HG03025 (cell line): ENCODE results near the gene SLC25A38.
"Not testable (repeated sequence)": the region's sequence is repeated elsewhere in the genome, so short reads cannot be mapped to it uniquely, and the experiment has no call there.

ENCODE experiments used
- ATAC-seq: cut with Tn5 transposase; IDR thresholded peaks from one replicate; pipeline ENCODE4 v1.9.1; 2021; ENCODE audit warnings: mild to moderate bottlenecking, moderate library complexity; ENCODE audit not compliant: unreplicated experiment, low FRiP score

SLC25A38 gene

DNA sequence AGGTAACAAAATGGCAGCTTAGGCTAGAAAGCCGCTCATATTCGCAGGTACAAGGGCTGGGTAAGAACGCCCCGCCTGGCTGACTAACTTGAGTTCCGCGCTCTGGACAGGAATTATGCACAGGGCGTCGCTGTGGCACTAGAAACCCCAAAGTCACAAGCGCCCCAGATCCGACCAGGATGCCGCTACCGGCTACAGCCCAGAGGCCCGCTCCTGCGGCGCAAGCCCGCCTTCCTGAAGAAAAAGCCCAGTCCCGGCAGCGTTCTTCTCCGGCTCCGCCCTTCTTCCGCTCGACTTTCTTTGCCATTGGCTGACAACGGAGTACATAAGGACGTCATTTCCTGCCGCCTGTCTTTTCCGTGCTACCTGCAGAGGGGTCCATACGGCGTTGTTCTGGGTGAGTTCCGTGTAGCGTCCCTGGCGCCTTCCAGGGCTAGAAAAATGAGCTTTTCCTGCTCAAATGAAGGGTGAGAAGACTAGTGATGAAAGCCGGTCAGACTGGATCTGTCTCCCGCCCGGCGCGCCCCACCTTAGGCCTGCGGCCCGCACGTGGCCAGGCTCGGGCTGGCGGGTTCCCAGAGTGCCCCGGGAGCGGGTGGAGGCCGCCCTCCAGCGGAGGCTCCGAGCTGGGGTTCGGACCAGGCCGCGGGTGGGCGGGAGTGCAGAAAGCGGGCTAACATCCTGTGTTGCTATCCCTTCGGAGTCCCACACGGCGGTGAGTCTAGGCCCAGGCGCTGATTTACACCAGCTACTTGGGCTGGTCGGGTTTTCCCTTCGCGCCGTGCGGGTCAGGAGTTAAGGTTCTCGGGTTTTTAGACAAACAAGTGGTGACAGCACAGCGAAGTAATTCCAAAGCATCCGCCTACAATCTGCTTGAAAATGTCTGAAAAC is 23.4 kb downstream of the SLC25A38 start, which contains the start of gene RPSA:
RPSA (plus strand) TSS at position 353 of the 891 bp plus-strand sequence. CDS start 934 bp downstream, outside the sequence.
- peak; percentile 94 for ATAC-seq

DNA sequence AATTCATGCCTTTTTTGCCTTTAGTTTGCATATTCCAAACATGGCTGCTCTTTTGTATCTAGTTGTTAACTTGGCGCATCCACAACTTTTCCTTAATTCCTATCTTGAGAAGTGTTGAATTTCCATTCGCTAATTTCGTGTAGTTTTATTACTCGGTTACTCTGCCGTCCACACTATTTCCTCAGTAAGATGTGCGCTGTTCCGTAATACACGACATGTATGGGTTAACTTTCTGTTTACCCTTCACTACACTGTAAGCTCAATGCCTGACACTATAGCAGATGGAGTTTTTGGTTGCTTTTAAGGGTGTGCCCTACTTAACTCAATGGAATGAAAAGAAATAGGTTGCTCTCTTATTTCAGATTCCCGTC is 24.1 kb downstream of the SLC25A38 start:
- ATAC-seq: no peak

DNA sequence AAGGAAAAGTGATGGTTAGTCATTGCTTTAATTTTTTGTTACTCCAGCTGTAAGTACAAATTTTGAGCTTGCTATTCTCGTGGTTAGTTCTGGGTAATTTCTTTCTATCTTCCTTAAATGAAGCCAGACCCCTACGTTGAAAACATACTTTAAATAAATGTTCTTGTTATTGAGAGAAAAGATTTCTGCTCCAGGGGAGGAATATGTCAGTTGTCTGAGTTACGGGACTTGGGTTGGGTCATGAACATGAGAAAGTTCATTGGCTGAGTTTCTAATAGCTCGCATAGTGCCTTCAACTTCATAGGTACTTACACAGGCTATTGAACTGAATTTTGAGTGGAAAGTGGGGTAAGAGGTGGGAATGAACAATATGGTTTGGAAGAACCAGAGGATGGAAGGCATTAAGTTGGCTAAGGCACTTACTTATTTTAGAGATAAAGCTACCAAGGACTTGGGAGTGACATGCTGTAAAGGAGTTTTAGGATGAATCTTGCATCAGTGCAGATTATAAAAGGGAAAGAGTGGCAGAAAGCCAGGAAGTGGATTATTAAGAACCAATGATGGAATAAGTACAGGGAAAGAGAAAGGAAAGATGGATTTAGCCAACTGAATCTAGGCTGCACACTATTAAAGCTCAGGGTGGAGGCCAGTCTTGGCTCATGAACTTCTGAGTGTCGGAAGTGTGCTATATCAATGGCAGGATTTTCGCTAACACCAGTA is 24.8 kb downstream of the SLC25A38 start:
- ATAC-seq: no peak

DNA sequence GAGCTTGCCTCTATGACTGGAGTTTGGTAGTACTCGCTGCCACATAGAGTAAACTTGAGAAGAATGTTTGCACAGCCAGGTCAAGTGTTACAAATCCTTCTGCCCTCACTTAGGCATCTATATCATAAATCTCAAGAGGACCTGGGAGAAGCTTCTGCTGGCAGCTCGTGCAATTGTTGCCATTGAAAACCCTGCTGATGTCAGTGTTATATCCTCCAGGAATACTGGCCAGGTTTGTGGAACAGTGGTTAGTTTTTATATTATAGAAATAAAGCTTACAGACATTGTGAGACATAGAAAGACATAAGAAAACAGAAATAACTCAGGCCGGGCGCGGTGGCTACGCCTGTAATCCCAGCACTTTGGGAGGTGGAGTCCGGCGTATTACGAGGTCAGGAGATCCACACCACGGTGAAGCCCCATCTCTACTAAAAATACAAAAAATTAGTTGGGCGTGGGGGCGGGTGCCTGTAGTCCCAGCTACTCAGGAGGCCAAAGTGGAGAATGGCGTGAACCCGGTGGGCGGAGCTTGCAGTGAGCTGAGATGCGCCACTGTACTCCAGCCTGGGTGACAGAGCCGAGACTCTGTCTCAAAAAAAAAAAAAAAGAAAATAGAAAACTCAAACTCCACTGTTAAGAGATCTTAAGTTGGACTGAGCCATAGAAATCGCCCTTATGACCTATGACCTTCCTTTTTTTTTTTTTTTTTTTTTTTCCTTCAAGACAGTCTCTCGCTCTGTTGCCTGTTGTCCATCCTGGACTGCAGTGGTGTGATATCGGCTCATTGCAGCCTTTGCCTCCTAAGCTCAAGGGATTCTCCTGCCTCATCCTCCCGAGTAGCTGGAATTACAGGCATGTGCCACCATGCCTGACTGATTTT is 25.6 kb downstream of the SLC25A38 start:
- no peak for ATAC-seq

DNA sequence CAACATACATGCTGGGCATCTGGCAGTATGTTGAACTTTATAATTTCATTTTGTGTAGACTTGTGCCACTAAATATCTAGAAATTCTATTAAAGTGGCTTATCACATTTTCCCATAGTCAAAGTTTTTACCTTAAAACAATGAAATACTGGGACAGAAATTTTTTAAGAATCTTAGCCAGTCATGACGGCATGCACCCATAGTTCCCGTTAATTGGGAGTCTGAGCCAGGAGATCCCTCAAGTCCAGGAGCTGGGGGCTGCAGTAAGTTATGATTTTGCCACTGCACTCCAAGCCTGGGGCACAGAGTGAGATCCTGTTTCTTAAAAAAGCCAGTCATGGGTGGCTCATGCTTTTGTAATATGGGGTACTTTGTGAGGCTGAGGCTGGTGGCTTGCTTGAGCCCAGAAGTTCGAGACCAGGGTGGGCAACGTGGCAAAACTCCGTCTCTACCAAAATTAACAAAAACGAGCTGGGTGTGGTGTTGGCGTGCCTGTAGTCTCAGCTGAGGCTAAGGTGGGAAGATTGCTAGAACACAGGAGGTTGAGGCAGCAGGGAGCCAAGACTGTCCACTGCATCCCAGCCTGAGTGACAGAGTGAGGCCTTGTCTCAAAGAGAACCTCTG is 26.5 kb downstream of the SLC25A38 start:
- no peak for ATAC-seq

DNA sequence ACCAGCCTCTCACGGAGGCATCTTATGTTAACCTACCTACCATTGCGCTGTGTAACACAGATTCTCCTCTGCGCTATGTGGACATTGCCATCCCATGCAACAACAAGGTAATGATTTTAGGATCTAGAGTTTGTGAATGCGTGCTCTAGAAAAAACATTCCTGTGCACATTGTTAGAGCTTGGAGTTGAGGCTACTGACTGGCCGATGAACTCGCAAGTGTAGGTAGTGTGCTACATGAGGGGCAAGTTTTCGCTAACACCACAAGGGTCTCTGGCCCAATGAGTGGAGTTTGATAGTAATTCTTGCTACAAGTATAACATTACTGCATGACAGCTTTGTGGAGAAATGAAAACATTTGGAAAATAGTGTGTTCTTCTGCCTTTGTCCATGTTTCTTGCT is 27.7 kb downstream of the SLC25A38 start:
- no peak for ATAC-seq

DNA sequence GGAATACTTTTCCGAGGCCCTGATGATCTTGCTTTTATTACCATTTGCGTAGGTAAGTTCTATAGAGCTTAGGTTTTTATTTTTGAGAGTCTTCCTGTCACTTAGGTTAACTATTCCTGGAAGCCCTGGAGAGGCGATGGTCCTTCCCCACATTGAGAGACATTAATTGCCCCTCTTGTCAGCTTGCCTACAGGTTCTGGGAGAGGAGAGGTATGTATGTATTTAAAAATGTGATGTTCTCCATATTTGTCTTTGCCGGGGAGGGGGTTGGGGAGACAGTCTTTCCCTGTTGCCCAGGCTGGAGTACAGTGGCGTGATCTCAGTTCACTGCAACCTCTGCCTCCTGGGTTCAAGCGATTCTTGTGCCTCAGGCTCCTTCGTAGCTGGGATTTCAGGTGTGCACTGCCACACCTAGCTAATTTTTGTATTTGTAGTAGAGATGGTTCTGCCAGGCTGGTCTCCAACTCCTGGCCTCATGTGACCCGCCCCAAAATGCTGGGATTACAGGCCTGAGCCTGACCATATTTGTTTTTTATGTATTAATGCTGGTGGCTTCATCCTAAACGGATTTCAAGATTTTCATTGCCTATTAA is 29.6 kb downstream of the SLC25A38 start:
- no peak for ATAC-seq

DNA sequence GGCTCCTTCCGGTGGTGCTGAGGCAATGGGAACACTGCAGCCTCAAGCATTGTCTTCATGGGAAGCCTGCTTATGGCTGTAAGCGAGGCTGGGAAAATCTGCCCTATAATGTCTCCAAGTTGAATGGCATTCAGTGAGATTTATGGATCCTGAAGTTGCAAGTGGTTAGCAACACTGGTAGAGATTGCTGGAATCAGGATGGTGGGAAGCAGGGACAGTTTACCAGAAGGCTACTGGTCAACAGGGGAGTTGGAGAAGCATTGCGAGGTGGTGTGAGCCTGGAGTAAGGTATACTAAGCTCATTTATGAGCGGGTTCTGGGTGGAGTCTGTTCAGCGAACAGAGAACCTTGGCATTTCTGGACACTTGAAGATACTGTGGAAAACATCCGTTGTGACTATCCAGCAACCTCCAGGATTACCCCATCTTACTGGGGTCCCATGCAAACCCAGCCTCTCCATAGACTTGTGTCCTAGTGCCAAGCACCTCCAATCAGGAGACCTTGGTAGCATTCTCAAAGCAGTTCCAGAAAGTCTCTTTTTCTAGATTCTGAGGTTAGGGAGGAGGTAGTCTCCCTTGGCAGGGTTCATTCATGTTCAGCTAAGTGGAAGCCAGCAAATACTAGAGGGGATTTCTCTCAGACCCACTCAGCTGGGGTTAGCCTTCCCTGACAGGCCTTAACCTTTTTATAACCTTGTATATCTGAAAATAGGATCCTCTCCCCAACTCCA is 30.7 kb downstream of the SLC25A38 start:
- no peak for ATAC-seq

DNA sequence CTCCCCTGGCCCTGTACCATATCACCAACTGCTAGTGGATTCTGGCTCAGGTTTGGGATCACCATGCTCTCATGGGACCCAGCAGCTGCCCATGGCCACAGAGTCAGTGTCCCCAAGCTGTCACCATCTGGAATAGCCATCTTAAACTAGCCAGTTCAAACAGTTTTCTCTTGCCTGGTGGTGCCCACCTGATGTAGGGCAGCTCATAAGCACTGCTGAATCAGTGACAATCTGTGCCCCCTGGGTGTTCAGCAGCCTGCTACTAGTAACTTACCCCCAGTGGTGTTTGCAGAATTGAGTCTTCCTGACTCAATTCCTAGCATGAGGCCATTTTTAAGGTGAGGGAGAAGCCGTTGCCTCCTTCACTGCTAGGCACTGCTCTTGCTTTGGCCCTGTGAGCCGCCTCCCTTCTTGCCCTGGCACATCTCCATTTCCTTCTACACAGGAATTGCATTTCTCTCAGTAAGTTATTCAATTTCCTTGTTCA is 31.3 kb downstream of the SLC25A38 start:
- ATAC-seq: no peak

DNA sequence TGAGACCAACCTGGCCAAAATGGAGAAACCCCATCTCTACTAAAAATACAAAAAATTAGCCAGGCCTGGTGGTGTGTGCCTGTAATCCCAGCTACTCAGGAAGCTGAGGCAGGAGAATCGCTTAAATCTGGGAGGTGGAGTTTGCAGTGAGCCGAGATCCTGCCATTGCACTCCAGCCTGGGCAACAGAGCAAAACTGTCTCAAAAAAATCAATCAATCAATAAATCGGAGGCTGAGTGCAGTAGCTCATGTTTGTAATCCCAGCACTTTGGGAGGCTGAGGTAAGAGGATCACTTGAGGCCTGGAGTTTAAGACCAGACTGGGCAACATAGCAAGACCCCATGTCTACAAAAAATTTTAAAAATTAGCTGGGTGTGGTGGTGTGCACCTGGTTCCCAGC is 32.1 kb downstream of the SLC25A38 start:
- not testable (repeated sequence) for ATAC-seq

DNA sequence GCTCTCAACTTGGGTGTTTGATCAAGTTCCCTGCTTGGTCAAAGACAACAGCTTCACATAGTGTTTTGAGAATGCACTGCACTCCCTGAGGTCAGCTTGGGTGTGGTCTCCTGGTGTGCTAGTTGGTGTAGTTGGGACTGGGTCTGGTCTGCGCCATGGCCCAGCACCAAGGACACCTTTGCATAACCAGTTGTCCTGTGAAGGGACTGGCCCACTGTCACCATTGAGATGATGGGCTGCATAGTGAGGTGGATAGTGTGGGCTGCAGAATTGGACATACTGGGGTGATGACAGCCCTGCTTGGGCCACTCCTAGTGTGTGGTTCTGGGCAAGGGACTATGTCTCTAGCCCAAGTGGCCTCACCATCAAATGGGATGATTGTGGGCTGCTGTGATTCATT is 32.8 kb downstream of the SLC25A38 start:
- ATAC-seq: no peak

DNA sequence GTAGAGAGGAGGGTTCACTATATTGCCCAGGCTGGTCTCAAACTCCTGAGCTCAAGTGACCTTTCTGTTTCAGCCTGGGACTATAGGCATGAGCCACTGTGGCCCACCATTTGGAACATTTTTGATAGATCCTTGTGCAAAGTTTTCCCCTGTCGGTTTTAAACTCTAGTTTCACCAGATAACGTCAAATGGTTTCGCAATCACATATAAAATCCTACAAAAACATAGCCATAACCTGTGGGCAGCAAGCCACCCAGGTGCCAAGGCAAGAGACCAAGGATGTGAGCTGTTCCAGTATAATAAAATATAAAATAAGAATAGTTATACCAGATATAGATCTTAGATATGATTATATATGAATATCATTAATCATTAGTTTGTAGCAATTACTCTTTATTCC is 33.8 kb downstream of the SLC25A38 start:
- not testable (repeated sequence) for ATAC-seq

DNA sequence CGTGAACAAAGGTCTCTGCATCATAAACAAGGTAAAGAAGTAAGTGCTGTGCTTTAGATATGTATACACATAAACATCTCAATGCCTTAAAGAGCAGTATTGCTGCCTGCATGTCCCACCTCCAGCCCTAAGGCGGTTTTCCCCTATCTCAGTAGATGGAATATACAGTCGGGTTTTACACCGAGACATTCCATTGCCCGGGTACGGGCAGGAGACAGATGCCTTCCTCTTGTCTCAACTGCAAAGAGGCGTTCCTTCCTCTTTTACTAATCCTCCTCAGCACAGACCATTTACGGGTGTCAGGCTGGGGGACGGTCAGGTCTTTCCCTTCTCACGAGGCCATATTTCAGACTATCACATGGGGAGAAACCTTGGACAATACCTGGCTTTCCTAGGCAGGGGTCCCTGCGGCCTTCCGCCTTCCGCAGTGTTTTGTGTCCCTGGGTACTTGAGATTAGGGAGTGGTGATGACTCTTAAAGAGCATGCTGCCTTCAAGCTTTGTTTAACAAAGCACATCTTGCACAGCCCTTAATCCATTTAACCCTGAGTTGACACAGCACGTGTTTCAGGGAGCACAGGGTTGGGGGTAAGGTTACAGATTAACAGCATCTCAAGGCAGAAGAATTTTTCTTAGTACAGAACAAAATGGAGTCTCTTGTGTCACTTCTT is 35.5 kb downstream of the SLC25A38 start:
- ATAC-seq: not testable (repeated sequence)

DNA sequence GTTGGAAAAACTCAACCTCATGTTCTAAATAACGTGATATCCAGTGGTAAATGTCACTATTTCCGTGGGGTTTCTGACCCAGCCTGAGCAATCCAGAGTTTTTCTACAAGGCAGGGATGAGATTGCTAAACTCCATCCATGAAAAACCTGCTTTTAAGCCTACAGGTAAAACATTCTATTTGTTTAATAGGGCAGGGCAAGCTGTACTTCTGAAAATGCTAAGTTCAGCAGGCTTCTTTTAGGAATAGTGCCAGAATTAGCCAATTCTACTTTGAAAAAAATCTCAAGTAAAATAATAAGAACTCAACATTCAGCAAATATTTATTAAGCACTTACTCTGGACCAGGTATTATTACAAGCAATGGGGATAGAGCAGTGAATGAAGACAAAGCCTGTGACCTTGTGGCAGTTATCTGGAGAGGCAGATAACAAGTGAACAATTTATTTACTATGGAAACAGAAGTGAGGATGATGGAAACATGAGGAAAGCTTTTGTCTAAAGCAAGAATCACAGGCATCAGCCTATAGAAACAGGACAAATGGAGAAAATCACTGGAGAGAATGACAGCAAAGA is 36.7 kb downstream of the SLC25A38 start:
- no peak for ATAC-seq

DNA sequence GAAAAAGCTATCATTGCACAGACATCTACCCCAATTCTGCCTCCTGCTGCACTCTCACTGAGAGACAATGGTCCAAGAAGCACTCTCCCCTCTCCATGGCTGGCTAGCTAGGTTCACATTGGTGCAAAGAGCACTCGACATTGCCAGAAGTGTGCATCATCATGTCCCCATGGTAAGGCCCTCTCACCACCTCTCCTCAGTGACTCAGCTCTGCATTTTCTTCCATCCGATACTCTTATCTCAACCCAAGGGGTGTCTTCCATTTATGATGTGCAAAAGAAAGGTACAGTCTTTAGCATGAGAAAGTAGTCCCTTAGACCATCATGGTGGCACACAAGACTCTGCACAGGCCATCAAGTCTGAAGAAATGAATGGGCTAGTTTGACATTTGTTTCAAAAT is 37.4 kb downstream of the SLC25A38 start:
- no peak for ATAC-seq

DNA sequence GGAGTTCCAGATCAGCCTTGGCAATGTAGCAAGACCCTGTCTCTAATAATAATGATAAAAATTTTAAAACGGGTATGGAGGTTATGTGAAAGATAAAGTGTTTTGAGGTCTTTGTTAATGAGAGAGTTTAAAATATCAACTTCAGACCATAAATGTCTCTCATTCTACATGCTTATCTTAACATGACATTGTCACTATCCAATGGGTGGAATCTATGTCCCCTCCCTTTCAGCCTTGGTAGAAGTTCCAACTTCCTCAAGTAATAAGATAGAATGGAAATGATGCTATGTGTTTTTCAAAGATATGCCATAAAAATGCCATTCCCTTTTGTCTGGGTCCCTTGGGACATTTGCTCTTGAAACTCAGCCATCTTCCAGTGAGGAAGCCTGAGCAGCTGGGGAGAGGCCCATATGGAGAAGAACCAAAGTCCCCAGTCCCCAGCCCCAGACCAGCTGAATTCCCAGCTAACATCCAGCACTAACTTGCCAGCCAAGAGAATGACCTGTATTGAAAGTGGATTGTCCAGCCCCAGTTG is 40.3 kb downstream of the SLC25A38 start:
- ATAC-seq: no peak

DNA sequence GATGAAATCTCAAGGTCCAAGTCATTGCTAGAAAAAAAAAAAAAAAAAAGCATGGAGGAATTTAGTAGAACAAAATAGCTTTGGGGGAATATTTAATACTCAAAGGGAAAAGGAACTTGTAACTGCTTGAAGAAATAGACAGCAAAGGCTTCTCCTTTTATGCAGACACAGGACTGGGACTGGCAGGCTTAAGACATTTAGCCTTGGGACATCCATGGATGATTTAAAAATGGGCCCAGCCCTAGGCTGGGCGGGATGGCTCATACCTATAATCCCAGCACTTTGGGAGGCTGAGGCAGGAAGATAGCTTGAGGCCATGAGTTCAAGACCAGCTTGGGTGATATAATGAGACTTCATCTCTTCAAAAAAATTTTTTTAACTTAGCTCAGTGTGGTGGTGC is 43.1 kb downstream of the SLC25A38 start:
- ATAC-seq: no peak

DNA sequence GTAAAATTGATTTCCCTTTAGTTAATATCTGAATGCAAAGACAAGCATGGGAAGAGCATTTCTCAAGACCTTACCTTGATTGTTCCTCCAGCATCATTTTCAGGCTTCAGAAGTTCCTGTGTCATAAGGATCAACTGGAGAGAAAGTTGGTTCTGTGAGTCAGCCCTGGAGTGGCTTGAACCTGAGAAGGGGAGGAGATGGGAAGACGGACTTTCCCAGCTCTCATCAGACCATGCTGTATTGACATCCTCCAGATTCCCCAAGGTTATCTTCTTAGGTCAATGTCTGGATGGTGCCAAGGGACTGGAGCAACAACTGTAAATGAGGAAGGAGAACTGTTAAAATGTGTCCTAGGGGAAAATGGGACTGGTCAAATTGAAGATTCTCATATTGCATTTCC is 44.3 kb downstream of the SLC25A38 start:
- no peak for ATAC-seq
